ENCODE results near the gene GFRA3.
"Not testable (repeated sequence)": the region's sequence is repeated elsewhere in the genome, so short reads cannot be mapped to it uniquely, and the experiment has no call there.

GFRA3 gene, protein sequence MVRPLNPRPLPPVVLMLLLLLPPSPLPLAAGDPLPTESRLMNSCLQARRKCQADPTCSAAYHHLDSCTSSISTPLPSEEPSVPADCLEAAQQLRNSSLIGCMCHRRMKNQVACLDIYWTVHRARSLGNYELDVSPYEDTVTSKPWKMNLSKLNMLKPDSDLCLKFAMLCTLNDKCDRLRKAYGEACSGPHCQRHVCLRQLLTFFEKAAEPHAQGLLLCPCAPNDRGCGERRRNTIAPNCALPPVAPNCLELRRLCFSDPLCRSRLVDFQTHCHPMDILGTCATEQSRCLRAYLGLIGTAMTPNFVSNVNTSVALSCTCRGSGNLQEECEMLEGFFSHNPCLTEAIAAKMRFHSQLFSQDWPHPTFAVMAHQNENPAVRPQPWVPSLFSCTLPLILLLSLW

DNA sequence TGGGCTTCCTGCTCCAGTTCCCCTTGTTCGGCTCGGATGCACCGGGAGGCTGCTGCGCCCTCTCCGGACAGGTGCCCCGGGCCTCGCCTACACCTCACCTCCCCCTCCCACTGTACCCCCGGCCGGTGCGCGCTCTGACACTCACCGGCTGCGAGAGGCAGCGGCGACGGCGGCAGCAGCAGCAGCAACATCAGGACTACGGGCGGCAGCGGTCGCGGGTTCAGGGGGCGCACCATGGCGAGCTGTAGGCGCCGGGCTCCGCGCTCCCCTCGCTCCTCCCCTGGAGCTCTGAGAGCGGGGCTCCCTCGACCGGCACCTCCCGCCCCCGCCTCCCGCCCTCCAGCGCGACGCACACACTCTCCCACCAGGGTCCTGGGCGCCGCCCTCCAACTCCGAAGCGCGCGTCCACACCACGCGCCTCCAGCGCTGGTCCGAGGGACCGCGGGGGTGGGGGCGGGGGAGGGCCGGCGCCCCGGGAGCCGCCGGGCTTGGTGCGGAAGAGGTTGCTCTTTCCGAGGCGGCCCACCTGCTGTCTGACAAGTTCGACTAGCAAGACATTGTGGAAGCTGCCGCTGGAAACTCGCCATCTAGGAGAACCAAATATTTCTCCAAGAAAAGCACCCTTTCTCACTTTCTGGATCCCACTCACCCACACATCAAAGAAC, at the start of gene GFRA3:
GFRA3 (minus strand) TSS at position 433 of the 665 bp plus-strand sequence; CDS start at position 236, 197 bp downstream.
- DNase-seq (ENCODE audit: low read depth, low spot score): no peak

DNA sequence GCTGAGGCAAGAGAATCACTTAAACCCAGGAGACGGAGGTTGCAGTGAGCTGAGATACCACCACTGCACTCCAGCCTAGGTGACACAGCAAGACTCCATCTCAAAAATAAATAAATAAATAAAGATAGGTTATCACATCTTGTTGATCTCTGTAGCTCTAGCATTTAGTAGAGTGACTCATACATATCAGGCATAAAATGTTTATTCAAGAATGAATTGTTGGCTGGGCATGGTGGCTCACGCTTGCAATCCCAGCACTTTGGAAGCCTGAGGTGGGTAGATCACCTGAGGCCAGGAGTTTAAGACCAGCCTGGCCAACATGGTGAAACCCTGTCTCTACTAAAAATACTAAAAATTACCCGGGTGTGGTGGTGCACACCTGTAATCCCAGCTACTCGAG, 43.8 kb upstream of the GFRA3 start:
- DNase-seq (ENCODE audit: low read depth, low spot score): not testable (repeated sequence)

DNA sequence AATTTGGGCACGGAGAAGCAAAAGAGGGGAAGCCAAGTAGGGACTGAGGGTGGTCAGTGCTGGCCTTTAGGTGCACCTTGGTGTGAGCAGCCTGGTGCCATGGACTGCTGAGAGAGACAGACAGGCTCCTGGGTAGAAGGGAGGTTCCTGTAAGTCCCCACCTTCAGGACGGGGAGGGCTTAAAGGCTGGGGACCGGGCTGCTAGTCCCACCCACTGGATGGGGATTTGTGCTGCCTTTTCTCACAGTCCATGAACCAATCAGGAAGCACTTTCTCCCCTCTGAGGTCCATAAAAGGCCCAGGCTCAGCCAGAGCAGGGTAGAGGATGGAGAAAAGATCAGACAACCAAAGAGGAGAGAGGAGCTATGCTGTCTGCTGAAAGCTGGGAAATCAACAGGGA, 41.9 kb upstream of the GFRA3 start:
- DNase-seq (ENCODE audit: low read depth, low spot score): no peak

DNA sequence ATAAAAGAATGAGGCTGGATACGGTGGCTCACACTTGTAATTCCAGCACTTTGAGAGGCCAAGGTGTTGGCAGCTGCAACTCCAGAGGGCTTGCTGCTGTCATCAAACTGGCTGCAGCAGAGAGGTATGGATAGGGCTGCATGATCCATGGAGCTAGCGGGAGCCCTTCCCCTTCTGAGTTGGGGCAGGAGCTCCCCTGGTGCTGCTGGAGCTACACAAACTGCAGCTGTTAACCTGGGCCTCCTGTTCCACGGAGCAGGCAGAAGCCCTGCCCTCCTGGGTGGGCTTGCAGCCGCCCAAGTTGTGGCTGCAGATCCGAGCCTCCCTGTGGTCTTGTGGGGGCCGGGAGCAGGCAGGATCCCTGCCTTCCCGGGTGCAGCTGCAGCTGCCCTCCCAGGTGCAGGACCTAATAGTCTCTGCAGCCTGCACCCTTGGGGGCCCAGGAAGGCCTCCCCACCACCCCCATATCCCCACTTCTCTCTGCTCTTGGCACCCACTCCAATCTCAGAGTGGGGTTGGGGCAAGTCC, 41.4 kb upstream of the GFRA3 start:
- DNase-seq (ENCODE audit: low read depth, low spot score): no peak

DNA sequence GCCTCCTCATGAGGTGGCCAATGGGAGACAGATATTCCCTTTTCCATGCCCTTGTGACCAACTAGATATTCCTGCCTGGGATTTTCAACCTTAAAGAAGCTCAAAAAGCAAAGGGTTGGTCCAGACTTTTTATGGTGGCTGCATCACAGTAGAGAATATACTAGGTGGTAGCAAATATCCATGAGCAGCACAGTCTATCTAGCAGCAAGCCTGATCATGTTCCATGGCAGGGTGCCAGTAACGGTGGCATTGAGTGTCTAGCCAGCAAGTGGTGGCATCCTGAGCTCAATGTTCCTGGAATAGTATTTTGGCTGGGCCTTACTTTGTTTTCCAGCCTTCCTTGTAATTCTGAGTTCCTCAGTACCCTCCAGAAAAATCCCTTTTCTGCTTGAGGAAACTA, 31.4 kb upstream of the GFRA3 start:
- no peak for DNase-seq (ENCODE audit: low read depth, low spot score)

DNA sequence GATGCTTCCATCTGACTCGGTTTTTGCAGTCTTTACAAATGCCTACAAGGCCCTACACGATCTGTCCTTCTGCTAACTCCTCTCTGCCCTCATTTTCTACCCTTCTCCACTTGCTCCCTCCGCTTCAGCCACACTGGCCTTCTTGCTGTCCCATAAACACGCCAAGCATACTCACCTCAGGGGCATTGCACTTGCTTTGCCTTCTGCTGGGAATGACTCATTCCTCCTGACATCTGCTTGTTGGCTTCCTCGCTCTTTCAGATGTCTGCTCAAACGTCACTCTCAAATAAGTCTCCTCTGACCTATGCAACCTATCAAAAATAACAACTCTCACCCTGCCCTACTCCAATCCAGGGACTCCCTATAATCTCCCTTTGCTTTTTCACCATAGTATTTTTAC, 29.0 kb upstream of the GFRA3 start:
- no peak for DNase-seq (ENCODE audit: low read depth, low spot score)

DNA sequence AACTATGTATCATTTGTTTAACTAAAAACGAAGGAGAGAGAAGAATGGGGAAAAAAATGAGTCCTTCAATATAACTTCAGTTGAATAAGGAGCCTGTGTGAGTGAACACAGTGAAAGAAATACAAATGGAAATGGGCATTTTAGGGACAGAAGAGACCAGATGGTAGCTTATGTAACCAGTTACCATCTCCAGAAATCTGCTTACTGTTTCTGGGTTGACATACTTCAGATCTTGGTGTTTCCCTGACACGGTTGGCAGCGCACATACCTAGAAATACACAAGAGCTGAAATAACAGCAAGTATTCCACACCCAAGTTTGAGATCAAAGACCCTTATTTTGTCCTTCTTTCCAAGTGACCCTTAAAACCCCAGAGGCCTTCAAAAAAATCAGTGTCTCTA, 14.9 kb upstream of the GFRA3 start:
- DNase-seq (ENCODE audit: low read depth, low spot score): no peak

DNA sequence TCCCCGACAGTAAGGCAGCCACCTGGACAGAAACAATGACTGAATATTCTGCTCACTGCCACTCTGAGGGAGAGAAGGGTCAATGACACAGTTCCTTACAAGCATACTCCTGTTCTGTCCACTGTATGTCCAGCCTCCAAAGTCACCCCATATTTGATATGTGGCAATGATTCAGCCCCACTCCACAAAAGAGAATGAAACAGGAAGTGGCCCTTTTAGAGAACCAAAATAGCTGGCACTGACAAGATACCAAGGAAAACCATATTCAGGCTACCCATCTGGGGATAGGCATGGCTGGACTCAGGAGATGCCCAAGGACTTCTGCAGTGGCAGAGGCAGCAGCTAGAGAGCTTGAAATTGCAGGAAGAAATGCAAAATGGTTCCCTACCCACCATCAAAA, 12.8 kb upstream of the GFRA3 start:
- no peak for DNase-seq (ENCODE audit: low read depth, low spot score)

DNA sequence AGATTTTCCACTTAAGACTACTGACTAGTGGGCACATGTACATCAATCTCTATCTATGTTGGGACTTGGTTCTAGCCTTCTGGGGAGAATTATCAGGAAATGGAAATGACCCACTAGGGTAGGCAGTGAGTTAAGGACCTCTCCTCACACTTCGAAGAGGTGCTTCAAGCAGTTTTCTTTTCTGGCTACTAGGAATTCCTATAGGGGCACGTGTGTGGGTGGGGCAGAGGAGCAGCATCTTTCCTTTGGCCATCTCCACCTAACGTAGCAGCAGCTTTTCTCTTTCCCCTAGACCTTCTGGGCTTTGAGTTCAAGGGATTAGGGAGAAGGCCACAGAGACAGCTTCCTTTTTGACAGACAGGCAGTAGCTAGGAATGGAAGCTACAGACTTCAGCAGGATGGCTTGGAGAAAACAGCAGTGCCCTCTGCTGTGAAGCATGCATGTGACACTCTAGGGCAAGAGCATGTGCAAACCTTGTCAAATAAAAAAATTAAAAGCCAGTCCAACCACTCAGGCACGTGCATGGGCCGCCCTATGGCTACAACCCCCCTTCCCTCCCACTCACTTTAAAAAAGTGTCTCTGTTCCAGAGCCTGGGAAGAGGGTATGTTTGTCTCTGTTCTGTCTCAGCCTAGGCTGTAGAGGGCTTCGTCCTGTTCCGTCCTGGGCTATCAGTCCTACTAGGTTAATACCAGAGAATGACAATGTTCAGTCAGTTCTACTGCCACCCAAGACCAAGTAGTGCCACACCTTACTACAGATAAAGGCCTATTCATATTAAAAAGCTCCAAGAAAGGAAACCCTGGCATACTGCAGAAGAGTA, 8.7 kb upstream of the GFRA3 start:
- DNase-seq (ENCODE audit: low read depth, low spot score): no peak

DNA sequence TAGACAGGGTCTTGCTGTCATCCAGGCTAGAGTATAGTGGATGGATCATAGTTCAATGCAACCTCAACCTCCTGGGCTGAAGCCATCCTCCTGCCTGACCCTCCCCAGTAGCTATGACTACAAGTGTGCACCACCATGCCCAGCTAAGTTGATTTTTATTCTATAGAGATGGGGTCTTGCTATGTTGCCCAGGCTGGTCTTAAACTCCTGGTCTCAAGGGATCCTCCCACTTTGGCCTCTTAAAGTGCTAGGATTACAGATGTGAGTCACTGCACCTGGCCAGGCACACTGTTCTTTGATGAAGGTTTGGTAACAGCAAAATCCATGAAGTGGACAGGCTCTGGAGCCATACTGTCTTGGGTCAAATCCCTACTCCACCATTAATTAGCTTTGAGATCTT, 6.5 kb upstream of the GFRA3 start:
- DNase-seq (ENCODE audit: low read depth, low spot score): no peak

DNA sequence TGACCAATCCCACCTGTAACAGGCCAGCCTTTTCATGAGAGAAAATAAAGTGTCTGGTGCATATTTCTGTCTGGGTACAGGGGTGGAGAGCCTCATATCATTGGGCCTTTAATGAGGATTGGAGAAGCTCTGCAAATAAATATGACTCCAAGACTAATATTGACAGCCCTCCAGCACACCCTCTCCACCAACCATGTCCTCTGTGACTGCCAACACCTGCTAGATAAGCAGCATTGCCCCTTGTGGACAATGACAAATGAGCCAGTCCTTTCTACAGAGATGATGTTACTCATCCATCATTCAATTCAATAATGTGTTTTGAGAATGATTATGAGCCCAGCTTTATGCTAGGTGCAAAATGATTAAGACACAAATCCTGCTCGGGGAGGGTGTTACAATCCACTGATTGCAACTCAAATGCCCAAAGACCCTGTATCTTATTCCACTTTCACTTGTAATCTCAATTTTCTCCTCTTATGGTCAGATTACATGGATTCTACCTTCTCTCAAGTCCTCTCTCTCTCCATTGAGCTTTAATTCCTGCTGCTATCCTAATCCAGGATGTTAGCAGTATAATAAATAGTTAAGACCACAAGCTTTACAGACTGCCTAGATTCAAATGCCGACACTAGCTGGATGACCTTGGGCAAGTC, 2.1 kb upstream of the GFRA3 start:
- DNase-seq (ENCODE audit: low read depth, low spot score): no peak

DNA sequence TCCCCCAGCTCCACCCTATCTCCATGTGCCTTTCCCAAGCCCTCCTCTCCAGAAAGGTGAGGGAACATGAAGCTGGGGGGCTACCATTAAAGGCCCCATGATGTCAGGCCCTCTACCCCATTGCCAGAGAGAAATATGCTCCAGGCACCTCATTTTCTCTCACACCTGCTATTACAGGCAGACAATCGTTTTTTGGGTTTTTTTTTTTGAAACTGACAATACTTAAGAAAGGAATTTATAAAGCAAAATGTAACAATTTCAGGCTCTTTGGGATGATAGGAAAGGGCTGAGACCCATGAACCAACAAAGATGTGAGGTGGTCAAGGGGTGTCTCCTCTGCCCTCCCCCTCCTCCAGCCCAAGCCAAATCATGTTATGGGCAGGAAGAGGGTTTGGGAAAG, 1.5 kb upstream of the GFRA3 start:
- DNase-seq (ENCODE audit: low read depth, low spot score): no peak

DNA sequence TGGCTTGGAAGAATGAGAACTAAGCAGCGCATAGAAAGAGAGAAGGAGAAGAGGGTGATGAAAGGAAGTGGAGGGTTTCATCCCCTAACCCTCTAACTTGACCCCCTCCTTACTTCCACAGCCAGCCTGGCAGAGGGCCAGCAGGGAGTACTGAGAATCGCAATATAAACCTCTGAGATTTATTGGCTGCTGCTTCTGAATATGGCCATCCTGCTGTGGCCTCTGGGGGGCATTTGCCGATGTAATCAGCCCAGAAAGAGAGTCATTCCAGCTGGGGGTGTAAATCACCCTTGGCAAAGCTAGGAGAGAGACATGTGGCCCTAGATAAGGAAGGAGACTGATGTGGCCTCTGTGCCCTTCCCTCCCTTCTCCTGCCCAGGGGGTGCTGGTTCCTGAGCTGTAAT, 960 bp upstream of the GFRA3 start:
- no peak for DNase-seq (ENCODE audit: low read depth, low spot score)

DNA sequence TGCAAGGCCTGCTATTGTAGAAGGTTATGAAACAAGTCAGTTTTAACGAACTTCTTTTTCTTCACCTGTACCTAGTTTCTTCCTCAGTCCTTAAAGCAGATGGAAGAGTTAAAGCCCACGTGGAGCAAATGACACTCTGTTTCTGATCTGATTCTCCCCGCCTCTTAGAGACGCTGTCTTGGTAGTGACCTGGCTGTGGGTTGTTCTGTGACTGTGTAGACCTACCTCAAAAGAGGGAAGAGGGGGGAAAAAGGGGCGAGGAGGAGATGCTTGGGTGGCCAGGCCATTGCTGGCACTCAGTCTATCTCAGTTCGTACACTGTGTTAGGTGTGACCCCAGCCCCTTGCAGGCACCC, 610 bp downstream of the GFRA3 start:
- no peak for DNase-seq (ENCODE audit: low read depth, low spot score)

DNA sequence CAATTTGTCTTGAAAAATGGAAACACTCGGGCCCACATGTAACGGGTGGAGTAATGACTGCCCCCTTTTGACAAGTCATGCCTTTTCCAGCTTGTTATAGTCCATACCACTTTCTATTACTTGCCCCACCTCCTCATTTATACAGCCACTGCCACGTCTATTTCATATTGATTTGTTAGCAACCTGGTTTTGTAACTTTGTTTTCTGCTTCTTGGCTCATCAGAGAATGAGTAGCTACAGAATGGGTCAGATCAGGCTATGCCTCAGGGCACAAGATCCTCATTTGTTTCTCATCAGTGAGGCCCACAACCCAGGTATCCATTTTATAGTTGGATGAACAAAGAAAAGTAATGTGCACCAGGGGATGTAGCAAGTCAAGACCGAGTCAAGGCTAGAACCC, 1.7 kb downstream of the GFRA3 start:
- no peak for DNase-seq (ENCODE audit: low read depth, low spot score)

DNA sequence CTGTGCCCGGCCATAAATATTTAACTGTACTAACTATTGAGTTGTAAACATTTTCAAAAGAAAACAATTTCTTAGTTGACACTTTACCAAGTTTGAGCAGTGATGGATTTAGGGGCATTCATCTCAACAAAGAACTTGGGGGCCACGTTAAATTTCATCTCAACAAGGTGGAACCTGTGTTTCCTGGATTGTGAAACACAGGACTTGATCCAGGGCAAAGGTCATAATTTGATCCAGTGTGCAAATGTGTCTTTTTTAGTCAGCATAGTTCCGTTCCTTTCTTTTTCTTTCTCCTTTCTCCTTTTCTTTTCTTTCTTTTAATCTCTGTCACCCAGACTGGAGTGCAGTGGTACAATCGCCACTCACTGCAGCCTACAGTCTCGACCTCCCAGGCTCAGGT, 3.1 kb downstream of the GFRA3 start:
- DNase-seq (ENCODE audit: low read depth, low spot score): no peak

DNA sequence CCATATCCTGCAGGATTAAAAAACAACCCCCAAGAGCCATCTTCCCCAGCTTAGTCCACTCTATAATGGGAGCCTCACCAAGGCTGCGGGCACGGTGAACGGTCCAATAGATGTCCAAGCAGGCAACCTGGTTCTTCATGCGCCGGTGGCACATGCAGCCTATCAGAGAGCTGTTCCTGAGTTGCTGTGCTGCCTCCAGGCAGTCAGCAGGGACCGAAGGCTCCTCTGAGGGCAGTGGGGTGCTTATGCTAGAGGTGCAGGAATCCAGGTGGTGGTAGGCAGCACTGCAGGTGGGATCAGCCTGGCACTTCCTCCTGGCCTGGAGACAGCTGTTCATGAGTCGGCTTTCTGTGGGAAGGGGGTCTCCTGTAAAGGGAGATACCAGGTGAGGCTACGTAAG, 10.2 kb downstream of the GFRA3 start:
- DNase-seq (ENCODE audit: low read depth, low spot score): no peak

DNA sequence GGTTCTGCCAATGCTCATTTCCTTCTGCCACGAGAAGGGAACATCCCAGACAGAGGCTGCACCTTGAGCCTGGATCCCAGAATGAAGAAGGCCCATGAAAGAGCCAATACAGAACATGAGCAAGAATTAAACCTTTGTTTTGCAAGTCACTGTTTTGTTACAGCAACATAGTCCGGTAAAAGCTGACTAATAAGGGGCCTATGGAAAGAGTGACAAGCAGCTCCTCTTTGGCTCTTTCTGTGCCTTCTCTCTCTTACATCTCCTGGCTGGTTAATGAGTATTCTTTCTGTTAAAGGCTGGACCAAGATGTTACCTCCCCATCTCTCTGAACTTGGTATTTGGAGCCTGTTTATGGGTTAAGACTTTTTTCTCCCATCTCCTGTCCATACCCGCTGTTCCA, 10.8 kb downstream of the GFRA3 start:
- no peak for DNase-seq (ENCODE audit: low read depth, low spot score)

DNA sequence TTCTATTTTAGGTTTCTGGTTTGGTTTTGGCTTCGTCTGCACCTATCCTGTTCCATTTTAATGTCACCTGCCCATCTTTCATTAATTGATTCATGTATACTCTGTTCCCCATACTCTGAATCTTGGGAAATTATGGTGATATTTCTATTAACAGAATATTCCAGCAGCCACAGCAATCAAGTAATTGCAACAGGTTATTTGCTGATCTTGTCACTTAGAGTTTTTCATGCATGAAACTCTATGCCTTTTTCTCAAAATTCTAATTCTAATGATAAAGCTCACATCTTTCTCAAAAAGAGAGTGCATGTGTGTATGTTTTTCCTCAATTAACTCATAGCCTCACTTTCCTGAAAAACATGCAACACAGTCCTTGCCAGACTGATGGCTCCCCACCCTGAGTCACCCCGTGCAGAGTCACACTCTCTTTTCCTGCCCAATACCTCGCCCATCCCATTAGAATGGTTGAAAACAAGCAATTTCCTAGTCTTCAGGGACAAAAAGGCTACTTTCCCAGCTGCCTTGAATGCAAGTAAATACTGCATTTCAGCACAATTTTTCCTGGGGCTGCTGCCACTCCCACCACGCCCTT, 15.6 kb downstream of the GFRA3 start:
- DNase-seq (ENCODE audit: low read depth, low spot score): no peak

DNA sequence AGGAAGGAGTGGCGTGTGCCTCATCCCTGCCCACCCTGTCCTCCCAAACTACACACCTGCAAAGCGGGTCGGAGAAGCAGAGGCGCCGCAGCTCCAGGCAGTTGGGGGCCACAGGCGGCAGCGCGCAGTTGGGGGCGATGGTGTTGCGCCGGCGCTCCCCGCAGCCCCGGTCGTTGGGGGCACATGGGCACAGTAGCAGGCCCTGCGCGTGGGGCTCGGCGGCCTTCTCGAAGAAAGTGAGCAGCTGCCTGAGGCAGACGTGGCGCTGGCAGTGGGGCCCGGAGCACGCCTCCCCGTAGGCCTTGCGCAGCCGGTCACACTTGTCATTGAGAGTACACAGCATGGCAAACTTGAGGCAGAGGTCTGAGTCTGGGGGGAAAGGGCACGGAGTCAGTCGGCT, 16.8 kb downstream of the GFRA3 start:
- no peak for DNase-seq (ENCODE audit: low read depth, low spot score)

DNA sequence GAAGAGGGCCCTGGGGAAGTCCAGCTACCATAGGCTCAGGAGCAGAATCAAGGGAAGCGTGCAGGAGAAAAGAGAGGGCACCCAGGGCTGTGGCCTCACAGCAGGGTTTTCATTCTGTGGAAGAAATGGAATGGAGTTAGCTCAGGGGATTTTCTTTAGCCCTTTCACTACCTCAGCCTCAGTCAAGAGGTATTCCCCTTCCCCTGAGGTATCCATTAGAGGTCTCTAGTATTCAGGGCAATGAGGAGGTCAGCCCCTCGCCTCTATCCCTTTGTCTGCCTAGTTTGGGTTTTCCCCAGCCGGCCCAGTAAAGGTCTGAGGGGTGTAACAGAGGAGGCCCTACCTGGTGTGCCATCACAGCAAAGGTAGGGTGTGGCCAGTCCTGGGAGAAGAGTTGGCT, 21.5 kb downstream of the GFRA3 start:
- DNase-seq (ENCODE audit: low read depth, low spot score): no peak

Measured in activated CD4-positive, CD25-positive, alpha-beta regulatory T cell treated with anti-CD3 and anti-CD28 coated beads, Interleukin-2, amount 50 U/mL, for 16 hours (primary cell).